ENCODE results near the gene ATP2B3.

Gene ATP2B3

DNA sequence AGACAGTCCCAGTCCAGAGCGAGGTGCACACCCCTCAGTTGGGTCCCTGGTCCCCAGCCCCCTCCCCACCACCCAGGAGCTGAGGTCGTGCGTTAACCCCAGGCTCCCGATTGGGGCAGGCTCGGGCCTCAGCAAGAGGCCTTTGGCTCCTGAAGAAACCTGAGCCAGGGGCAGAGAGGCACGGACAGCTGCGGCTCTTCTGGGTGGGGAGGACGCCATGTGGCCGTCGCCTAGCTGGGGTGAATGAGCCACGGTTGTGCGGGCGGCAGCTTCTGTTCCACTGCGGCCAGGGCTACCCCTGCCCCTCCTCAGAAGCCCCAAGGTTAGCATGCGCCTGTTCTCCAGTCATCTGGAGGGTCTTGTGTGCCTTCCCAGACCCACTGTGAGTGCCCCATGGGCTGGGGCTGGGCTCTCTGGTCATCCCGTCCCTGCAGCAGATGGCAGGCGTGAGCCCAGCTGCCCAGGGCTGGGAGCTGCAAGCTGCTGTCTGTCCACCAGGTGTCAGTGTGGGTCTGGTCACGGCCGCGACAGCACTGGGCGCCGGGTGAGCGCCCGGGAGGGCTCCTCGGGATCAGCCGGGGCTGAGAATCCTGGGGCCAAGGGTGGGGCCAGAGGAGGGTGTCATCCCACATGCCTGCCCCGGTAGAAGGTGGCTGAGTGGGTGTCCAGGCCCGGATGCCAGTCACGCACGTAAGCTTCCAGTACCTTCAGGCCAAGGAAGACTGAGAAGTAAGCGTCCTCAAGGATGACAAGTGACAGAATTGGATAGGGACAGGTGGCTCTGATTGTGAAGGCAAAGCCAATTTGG lies 21.9 kb downstream of the ATP2B3 start:
- peak; percentile 47 for DNase-seq

GRCh38 chrX:153539979-153540358 lies 22.5 kb downstream of the ATP2B3 start:
- no peak for DNase-seq

GRCh38 chrX:153544727-153545126 lies 27.3 kb downstream of the ATP2B3 start:
- no peak for DNase-seq

GRCh38 chrX:153546386-153546785 lies 28.9 kb downstream of the ATP2B3 start:
- no peak for DNase-seq

- no peak for DNase-seq
Observed at GRCh38 chrX:153547195-153547594, 29.8 kb downstream of the ATP2B3 start.

- no peak for DNase-seq
Observed at GRCh38 chrX:153549231-153549630, 31.8 kb downstream of the ATP2B3 start.

DNA sequence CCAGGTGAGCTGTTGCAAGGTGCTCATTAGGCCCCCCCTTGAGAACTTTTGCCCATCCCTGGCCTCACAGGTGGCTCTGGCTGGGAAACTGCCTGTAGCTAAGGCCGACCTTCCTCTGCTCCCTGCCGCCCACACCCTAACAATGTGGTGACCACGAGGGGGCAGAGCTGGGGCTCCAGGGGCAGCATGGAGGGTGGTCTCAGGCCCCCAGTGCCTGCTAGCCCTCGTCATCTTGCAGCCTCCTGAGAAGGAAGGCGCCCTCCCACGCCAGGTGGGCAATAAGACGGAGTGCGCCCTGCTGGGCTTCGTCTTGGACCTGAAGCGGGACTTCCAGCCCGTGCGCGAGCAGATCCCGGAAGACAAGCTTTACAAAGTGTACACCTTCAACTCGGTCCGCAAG lies 32.4 kb downstream of the ATP2B3 start:
- DNase-seq, result no peak

DNA sequence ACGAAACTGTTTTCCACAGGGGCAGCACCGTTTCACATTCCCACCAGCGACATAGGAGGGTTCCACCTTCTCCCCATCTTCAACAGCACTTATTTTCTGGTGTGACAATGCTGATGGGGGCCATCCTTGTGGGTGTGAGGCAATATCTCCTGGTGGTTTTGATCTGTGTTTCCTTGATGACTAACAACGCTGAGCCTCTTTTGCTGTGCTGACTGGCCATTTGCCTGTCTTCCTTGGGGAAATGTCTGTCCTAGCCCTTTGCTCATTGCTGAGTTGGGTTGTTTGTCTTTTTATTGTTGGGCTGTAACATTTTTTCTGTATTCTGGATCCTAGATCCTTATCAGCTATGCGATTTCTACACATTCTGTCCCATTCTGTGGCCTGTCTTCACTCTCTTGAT lies 33.7 kb downstream of the ATP2B3 start:
- no peak for DNase-seq

GRCh38 chrX:153554519-153555167 lies 37.2 kb downstream of the ATP2B3 start:
- DNase-seq, result peak; percentile 52

DNA sequence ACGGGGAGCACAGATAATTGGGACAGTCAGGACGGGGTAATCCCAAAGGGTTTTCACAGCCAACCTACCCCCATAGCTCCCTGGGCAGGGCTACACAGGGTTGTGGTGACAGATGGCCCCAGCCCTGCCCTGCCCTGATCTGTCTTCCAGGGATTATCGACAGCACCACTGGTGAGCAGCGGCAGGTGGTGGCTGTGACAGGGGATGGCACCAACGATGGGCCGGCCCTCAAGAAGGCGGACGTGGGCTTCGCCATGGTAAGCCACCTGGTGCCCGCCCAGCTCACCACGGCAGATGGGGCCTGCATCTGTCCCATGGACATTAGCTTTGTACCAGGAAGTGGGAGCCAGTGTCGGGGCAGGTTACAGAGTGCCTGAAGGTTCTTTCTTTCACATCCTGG lies 39.3 kb downstream of the ATP2B3 start:
- DNase-seq, result no peak

DNA sequence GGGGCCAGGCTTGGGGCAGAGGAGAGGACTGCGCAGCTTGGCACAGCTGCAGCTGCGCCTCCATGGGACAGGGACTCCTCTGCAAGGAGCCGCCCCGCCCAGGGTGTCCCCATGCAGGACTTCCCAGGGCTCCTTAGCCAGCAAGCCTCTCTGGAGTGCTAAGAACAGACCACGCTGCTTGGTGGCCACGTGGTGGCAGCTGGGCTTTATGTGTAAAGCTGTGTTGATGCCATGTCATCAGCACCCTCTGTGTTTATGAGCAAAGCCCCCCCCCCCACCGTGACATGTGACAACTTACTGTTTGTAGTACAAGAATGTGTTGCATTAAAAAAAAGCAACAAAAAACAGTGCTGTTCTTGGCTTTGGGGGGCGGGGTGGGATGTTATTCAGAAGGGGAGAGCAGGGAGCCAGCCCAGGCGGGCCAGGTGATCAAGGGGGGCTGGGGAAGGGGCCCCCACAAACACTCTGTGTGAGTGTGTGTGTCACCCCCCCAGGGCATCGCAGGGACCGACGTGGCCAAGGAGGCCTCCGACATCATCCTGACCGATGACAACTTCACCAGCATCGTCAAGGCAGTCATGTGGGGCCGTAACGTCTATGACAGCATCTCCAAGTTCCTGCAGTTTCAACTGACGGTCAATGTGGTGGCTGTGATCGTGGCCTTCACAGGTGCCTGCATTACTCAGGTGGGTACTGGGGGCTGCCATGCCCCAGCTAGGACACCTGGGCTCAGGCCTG lies 40.3 kb downstream of the ATP2B3 start:
- no peak for DNase-seq

DNA sequence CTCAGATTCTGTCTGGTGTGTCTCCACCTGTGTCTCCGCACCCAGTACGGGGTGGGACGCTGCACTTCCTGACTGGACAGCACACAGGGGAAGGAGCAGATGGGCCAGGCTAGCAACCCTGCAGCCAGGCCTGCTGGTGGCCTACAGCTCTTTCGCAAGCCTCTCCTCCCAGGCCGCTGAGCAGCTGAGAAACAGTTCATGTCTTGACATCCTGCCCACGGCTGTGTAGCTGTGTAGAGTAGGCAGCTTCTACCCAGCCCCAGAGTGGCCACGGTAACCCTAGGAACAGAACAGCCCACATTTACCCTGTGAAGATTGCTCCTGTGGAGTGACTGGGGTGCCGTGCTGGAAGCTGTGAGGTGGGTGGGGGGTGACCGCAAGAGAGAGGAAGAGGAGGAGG lies 42.6 kb downstream of the ATP2B3 start:
- DNase-seq, result no peak

DNA sequence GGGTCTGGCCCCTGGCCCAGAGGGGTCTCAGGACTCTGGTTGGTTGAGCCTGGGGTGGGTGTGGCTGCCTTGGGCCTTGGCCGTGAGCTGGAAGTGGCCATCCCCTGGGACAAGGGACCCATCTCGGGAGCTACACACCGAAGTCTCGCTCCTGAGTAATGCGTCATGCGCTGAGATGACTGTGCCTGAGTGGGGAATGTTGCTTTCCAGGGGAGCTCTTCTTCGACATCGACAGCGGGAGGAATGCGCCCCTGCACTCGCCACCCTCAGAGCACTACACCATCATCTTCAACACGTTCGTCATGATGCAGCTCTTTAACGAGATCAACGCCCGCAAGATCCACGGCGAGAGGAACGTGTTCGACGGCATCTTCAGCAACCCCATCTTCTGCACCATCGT lies 43.0 kb downstream of the ATP2B3 start:
- DNase-seq, result no peak

GRCh38 chrX:153561337-153561736 lies 43.9 kb downstream of the ATP2B3 start:
- no peak for DNase-seq

- DNase-seq, result no peak
Observed at GRCh38 chrX:153562546-153562945, 45.1 kb downstream of the ATP2B3 start.

GRCh38 chrX:153564047-153564606 lies 46.7 kb downstream of the ATP2B3 start:
- DNase-seq, result no peak

- DNase-seq, result no peak
Observed at GRCh38 chrX:153565996-153566580, 48.6 kb downstream of the ATP2B3 start.

DNA sequence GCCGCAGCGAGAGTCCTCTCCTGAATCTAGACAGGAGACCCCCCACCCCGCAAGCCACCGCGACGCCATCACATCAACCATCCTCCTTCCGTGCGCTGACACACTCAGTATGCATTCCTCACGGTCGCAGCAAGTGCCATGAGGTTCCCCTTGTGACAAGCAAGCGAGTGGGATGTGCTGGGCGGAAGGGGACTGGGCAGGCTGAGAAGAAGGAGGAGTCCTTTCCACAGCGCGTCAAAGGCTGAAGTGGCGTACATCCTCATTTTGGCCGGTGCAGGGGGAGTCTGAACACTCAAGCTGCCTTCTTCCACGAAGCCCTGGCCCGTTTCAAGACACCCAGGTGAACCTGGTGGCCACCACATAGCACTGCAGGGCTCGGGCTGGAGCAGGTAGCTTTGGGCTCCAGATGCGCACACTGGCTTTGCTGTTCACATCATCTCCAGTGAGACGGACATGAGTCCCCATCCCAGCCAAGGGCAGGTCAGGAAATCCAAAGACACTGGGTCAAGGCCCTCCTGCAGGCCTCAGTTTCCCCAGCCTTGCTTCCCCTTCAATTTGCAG lies 51.1 kb downstream of the ATP2B3 start:
- no peak for DNase-seq

- no peak for DNase-seq
Observed at GRCh38 chrX:153569475-153569874, 52.0 kb downstream of the ATP2B3 start.

- DNase-seq, result no peak
Observed at GRCh38 chrX:153571534-153571908, 54.1 kb downstream of the ATP2B3 start.

DNA sequence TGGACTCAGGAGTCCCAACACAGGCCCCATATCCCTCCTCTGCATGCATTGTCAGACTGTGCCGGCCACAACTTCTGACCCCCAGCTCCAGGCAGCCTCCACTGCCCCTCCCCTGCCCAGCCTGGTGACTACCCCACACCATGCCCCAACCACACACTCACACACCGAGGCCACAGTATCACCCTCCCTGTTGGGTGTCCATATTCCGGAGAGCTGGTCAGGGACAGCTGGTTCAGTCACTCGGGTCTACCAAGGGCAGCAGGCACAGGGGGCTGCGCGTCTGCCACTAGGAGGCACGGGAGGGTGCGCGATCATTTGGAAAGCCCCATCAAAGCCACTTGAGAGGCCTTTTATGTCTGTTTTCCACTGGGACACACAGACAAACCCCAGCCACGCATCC lies 55.2 kb downstream of the ATP2B3 start:
- no peak for DNase-seq

- no peak for DNase-seq
Observed at GRCh38 chrX:153573984-153574383, 56.5 kb downstream of the ATP2B3 start.

All from stimulated activated CD4-positive, alpha-beta T cell treated with anti-CD3 and anti-CD28 coated beads, Interleukin-1b, Interleukin-23, amount 100 ng/mL, for 48 hours (primary cell).